Bronchus fibroblast of lung (primary cell): ENCODE results near the gene OOSP3. TPM values are rescaled to one million over a fixed set of nuclear protein-coding genes. Genes with fewer than 3 reads are reported as not detected.

Source experiments
- total RNA-seq: library from RNA; depleted of rRNA; stranded (reverse); fragments of >200 nt; gene quantifications from 2 replicates; pipeline ENCODE4 v1.2.3, GENCODE V29; 2015

OOSP3 gene
- total RNA-seq = not detected in 2 replicates

GRCh38 chr11:59878575-59878974 lies at the start of gene OOSP3:
OOSP3 (plus strand) TSS chr11:59878782; CDS start chr11:59878809, 27 bp downstream.

GRCh38 chr11:59845399-59845798 lies 33.2 kb upstream of the OOSP3 start, which contains the start of gene CBLIF:
CBLIF (minus strand) TSS chr11:59845499; CDS start chr11:59845453, 46 bp downstream.

GRCh38 chr11:59866397-59866796 lies 12.2 kb upstream of the OOSP3 start, which contains the start of gene TCN1:
TCN1 (minus strand) TSS chr11:59866487; CDS start chr11:59866470, 17 bp downstream.

GRCh38 chr11:59938132-59938531 lies 59.5 kb downstream of the OOSP3 start, which contains the start of gene OOSP1:
OOSP1 (plus strand) TSS chr11:59938432; CDS start chr11:59938455, 23 bp downstream.

Other genes starting within 250 kb of the OOSP3 start
- gene PATL1, start 209.7 kb upstream of the OOSP3 start, total RNA-seq = 6.4 and 8.9 TPM in 2 replicates
- not detected in 2 replicates for gene OR10V1, start 164.9 kb upstream of the OOSP3 start, total RNA-seq
- gene STX3, start 123.4 kb upstream of the OOSP3 start, total RNA-seq = 4.9 and 6.9 TPM in 2 replicates
- gene MRPL16, start 68.0 kb upstream of the OOSP3 start, total RNA-seq = 61.7 and 67.1 TPM in 2 replicates
- not detected in 2 replicates for gene CBLIF, start 33.3 kb upstream of the OOSP3 start, total RNA-seq
- gene TCN1, start 12.3 kb upstream of the OOSP3 start, total RNA-seq = not detected in 2 replicates
- gene OOSP1, start 59.6 kb downstream of the OOSP3 start, total RNA-seq = not detected in 2 replicates
- gene OOSP4A, start 85.3 kb downstream of the OOSP3 start, total RNA-seq = not detected in 2 replicates
- gene OOSP4B, start 138.4 kb downstream of the OOSP3 start, total RNA-seq = not detected in 2 replicates
- not detected in 2 replicates for gene OOSP2, start 161.6 kb downstream of the OOSP3 start, total RNA-seq
- not detected in 2 replicates for gene MS4A3, start 177.9 kb downstream of the OOSP3 start, total RNA-seq
- not detected in 2 replicates for gene MS4A2, start 209.9 kb downstream of the OOSP3 start, total RNA-seq